Measurements from ENCODE around the gene CPSF3.

The CPSF3 gene

GRCh38 chr2:9478526-9478925, 55.1 kb downstream of the CPSF3 start:
- DNase-seq (ENCODE audit: low read depth), result no peak
- TF ChIP-seq, protein P1, sequence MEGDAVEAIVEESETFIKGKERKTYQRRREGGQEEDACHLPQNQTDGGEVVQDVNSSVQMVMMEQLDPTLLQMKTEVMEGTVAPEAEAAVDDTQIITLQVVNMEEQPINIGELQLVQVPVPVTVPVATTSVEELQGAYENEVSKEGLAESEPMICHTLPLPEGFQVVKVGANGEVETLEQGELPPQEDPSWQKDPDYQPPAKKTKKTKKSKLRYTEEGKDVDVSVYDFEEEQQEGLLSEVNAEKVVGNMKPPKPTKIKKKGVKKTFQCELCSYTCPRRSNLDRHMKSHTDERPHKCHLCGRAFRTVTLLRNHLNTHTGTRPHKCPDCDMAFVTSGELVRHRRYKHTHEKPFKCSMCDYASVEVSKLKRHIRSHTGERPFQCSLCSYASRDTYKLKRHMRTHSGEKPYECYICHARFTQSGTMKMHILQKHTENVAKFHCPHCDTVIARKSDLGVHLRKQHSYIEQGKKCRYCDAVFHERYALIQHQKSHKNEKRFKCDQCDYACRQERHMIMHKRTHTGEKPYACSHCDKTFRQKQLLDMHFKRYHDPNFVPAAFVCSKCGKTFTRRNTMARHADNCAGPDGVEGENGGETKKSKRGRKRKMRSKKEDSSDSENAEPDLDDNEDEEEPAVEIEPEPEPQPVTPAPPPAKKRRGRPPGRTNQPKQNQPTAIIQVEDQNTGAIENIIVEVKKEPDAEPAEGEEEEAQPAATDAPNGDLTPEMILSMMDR (IDR thresholded peaks at IDR 0.05; ENCODE audit: insufficient read depth, low read depth, low read length, missing control alignments), result no peak
- H3K4me3 ChIP-seq (ENCODE audit: low read depth, low read length), result no peak overlapping the region

DNA sequence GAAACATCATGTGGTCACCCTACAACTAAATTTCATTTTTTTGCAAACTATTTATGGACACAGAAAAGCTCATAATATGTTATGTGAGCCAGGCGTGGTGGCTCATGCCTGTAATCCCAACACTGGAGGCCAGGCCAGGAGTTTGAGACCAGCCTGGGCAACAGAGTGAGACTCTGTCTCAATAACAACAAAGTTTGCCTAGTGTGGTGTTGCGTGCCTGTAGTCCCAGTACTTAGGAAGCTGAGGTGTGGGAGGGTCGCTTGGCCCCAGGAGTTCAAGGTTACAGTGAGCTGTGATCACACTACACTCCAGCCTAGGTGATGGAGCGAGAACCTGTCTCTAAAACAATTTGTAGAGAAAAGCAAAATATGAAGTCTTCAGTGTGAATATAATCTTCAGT, 56.7 kb downstream of the CPSF3 start:
- TF ChIP-seq, protein P1 (IDR thresholded peaks at IDR 0.05; ENCODE audit: insufficient read depth, low read depth, low read length, missing control alignments), result no peak
- no peak overlapping the region for H3K4me3 ChIP-seq (ENCODE audit: low read depth, low read length)
- DNase-seq (ENCODE audit: low read depth), result no peak

GRCh38 chr2:9483107-9483506, 59.7 kb downstream of the CPSF3 start:
- TF ChIP-seq, protein P1 (IDR thresholded peaks at IDR 0.05; ENCODE audit: insufficient read depth, low read depth, low read length, missing control alignments), result no peak
- no peak overlapping the region for H3K4me3 ChIP-seq (ENCODE audit: low read depth, low read length)
- DNase-seq (ENCODE audit: low read depth), result no peak

GRCh38 chr2:9484533-9484932, 61.1 kb downstream of the CPSF3 start:
- no peak overlapping the region for H3K4me3 ChIP-seq (ENCODE audit: low read depth, low read length)
- DNase-seq (ENCODE audit: low read depth), result no peak
- TF ChIP-seq, protein P1 (IDR thresholded peaks at IDR 0.05; ENCODE audit: insufficient read depth, low read depth, low read length, missing control alignments), result no peak

DNA sequence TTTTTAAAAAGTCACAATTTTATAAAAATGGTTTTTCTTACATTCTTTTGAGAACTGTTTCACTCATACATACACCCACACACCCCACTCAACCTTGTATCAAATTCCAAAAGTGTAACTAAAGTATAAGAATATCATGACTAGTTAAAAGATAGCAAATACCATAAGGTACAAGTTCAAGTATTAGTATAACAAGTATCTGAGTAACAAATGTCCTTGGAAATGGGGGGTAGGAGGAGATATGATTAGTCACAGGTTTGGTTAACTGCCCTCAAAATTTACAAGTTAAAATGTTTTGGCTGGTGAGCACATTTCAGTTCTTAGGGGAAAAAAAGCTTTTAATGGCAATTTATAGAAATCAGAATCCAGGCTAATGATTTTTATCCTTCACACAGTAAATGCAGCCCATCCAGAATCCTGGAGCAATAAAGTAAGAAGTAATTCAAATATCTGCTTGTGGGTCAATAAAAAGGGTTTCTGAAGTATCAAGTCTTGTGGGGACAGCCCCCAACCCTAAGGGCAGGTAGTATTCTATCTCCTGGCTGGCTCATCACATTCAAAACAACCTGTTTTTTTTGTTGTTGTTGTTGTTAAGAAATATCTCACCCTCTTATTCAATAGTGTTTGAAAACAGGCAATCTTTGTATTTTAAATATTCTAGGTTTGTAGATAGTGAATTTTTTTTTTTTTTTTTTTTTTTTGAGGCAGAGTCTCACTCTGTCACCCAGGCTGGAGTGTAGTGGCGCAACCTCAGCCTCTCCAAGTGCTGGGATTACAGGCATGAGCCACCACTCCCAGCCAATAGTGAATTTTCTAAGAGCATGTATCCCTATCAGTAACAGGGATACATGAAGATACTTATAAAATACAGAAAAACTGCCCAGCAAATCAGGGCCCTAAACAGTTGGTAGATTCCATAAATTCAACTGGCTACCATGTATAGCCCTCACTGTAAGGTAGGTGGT, 65.4 kb downstream of the CPSF3 start:
- no peak overlapping the region for H3K4me3 ChIP-seq (ENCODE audit: low read depth, low read length)
- TF ChIP-seq, protein P1 (IDR thresholded peaks at IDR 0.05; ENCODE audit: insufficient read depth, low read depth, low read length, missing control alignments), result no peak
- no peak for DNase-seq (ENCODE audit: low read depth)

GRCh38 chr2:9490789-9491188, 67.3 kb downstream of the CPSF3 start:
- no peak overlapping the region for H3K4me3 ChIP-seq (ENCODE audit: low read depth, low read length)
- no peak for DNase-seq (ENCODE audit: low read depth)
- TF ChIP-seq, protein P1 (IDR thresholded peaks at IDR 0.05; ENCODE audit: insufficient read depth, low read depth, low read length, missing control alignments), result no peak
